HG03571 (cell line): ENCODE measurements around the gene ACTG2.
"Not testable (repeated sequence)": the region's sequence is repeated elsewhere in the genome, so short reads cannot be mapped to it uniquely, and the experiment has no call there.

Experiments used
- ATAC-seq: cut with Tn5 transposase; IDR thresholded peaks from one replicate; pipeline ENCODE4 v1.9.1; 2021; ENCODE audit not compliant: unreplicated experiment

ACTG2 gene

GRCh38 chr2:73931531-73932500, 39.0 kb downstream of the ACTG2 start:
- no peak for ATAC-seq

DNA sequence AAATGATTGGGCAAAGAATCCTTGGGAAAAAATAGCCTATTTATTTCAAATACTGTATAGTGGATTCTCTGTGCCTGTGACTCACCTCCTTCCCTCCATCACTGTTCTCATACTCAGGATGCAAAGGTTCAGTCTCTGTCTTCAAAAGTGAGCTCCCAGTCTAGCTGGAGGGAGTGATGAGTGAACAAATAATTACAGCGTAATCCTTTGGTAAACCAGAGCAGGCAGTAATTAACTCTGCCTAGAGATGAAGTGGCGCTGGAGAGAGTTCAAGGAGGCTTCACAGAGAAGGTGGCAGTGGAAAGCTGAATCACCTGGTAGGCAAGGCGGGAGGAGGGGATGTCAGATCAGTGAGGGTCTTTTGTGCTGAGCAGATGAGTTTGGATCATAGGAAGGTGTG, 40.4 kb downstream of the ACTG2 start:
- no peak for ATAC-seq

DNA sequence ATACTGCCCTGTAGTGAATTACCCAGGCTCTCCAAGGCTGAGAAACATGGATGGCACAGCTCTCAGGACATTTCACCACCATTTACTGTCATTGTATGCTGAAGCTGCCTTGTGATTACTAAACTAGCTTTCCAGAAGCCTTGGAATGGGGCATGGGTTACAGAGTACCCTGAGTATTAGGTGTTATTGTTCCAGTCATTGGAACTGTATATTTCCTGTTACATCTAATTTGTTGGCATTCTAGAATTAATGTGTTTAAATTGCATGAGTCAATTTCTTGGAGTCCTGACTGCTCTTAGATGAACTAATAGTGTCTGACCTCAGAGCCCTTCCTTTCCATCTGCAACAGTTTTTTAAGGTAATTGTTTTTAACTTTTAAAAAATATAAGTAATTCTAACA, 42.8 kb downstream of the ACTG2 start:
- ATAC-seq: no peak

DNA sequence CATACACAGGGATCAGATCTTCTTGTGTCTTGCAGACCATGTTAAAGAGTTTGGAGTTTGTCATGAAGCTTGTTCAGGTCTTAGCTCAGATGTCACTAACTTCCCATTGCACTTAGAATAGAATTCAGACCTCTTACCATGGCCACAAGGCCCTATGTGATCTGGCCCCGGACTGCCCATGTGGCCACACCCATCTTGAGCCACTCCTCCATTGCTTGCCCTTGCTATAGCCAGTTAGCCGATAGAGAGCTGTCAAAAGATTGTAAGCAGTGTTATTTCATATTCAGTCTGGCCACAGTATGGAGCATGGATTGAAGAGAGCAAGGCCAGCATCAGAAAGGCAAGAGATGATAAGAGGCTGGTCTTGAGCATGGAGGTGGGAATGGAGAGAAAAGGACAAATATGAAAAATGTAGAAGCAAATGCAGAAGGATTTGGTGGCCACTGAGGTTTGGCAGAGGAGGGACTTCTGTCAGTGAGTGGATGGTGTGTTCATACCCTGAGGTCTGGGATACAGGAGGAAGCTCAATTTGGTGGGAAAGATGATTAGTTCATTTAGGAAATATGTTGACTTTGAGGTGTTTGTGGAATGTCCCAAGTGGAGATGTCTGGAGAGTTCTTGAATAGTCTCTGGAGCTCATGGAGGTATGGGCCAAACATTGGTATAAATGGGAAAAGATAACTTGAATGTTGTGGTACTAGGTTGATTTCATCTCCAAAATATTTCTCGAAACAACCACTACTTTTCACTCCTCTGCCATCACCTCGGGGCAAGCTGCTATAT, 44.5 kb downstream of the ACTG2 start:
- ATAC-seq: no peak

DNA sequence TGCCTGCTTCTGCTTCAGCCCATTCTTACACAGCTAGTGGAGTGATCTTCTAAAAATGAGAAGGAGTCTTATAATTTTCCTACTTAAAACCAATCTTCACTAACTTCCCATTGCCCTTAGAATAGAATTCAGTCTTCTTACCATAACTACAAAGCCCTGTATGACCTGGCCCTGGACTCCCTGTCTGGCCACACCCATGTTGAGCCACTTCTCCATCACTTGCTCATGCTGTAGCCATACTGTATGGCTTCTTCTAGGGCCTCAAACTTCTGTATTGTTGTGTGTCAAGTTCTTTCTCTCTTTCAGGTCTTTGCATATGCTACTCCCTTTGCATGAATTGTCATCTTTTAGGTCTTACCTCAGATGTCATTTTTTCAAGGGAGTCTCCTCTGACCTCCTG, 45.1 kb downstream of the ACTG2 start:
- ATAC-seq: no peak

DNA sequence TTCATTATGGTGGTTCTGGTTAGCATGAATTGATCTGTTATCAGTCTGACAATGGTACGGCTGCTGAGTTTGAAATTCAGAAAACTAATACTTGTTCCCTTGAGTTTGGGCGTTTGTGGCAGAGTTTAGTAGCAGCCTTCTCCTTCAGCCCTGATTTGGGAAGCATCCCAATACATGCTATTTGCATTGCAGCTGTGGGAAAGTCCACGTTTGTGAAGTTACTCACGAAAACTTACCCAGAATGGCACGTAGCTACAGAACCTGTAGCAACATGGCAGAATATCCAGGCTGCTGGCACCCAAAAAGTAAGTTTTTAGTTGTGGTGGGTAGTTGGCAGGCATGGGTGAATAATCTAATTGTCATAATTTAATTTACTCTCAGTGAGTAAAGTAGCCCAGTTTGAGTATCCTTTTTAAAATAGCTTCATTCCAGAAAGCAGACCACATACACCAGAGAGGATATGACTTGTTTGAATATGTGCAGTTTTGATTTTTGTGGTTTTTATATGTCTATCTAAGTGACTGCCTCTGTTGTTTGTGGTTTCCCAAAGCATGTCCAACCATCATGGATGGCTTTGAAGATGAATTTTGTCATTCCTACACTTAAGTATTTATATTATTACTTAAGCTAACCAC, 46.0 kb downstream of the ACTG2 start:
- no peak for ATAC-seq

DNA sequence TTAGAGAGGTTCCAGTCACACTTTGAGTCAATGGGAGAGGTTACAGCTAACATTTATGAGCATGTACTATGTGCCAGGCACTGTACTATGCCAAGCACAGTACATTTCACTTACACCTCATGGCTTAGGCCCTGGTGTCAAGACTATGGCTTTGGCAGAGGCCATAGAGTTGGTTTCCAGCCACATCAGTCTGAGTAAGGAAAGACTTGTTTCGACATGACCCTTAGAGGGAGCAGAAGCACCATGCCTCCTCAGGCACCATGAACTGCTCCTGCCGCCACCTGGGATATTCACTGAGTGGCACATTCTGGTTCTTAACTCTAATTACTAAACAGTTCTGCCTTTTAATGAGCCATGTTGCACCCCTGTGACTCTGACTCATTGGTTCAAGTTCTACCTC, 46.6 kb downstream of the ACTG2 start:
- ATAC-seq: no peak

GRCh38 chr2:73940066-73940465, 47.3 kb downstream of the ACTG2 start:
- not testable (repeated sequence) for ATAC-seq

DNA sequence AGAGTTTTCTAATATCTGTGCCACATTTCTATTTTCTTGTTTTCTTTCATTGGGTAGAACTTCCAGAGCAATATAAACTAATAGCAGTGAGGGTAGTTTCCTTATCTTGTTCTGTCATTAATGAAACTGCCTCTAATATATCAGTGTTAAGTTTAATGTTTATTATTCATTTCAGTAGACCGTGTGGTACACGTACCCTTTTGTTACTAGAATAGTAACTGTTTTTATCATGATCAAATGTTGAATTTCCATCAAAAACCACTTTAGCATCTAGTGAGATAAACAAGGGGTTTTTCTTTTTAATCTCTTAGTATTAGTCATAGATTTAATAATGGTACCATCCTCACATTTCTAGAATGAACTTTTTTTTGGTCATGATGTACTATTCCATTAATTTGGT, 49.9 kb downstream of the ACTG2 start:
- no peak for ATAC-seq

DNA sequence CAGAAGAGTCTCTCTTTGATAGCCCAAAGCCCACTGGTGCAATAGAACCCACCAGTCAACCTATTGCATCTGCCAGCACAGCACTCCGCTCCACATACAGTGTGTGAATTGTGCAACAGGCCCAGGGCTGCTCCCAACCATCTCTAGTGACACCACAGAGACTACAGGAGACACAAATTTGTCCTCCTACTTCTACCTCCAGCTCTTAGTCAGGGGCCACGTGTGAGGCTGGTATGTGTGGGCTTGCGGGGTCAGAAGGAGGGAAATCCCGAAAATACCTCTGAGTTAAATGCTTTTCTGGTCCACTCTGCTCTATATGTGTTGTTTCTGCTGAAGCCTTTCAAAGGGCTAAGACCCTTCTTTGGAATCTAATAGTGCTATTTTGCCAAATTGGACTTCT, 51.9 kb downstream of the ACTG2 start:
- no peak for ATAC-seq

DNA sequence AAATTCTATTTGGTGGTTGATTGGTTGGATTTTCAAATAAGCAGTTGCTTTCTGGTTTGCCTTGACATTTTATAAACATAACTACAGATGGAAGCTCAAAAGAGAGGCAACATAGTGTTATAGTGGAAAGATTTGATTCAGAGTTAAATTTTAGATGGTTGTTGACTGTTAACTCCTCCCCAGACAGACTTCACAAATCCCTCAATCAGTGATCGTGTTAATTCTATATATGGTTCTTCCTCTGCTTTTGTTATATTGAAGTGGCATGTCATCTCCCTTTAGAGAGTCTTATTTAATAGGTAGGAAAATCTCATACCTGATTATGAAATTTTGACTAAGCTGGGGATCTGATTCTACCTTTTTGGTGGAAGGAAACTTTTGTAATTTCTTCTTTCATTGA, 53.4 kb downstream of the ACTG2 start:
- ATAC-seq: no peak

GRCh38 chr2:73946666-73947065, 53.9 kb downstream of the ACTG2 start:
- ATAC-seq: no peak

DNA sequence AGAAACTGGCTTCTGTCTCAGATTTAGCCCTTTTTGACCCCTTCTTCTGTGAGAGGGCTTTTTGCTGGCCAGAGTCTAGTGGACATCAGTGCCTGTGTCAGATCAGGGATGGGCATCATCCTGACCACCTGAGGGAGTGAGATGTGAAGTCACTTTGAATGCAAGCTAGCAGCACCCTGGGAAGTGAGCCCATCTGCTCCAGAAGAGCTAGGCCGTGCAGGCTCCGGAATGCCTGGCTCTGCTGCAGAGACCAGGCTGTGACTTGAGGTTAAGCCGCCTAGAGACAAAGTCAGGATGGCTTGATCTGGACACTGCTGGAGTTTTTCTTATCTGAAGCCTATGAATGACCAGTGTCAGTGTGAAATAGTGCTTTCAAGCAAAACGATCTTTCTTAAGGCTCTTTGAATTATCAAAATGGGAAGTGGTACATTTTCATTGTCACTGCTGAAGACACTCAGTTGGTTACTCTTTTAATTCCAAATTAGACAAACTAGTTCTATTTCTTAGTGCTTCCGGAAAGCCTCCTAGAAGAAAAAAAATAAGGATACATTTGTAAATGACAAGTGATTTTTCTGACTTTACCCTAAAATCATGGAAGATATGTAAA, 54.7 kb downstream of the ACTG2 start:
- no peak for ATAC-seq

- ATAC-seq: no peak
Observed at GRCh38 chr2:73949802-73950201, 57.0 kb downstream of the ACTG2 start.

DNA sequence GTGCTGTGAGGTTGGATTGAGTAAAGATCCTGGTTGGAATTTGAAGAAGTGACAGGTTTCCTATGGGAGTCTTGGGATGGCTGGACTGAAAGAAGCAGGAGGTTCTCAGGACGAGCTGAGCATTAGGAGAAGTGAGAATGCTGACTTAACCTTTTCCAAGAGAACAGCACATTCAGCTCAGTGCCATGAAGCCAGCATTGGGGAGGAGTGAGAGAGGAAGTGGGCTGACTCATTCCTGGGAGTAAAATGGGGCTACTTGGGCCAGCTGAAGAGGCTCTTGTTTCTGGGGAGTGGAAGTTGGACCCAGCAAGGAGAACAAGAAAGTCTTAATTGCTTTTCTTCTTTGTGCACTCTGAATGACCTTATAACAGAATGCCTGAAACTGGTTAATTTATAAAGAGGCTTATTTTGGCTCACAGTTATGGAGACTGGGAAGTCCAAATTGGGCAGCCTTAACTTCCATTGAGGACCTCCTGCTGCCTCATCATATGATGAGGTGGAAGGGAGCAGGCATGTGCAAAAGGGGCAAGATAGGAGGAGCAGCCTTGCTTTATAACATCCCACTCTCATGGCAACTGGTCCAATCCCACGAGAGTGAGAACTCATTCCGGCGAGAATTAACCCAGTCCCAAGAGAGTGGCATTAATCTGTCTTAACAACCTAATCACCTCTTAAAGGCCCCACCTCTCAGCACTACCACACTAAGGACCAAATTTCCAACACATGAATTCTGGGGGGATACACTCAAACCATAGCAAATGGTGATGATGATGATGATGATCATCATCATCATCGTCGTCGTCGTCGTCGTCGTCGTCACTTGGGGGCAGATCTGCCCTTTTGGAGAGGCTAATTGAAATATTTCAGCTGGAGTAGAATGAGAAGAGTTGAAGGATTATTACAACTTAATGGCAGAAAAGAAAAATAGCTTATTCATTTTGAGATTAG, 60.0 kb downstream of the ACTG2 start:
- ATAC-seq: no peak

- no peak for ATAC-seq
Observed at GRCh38 chr2:73956218-73956865, 63.5 kb downstream of the ACTG2 start.

GRCh38 chr2:73961274-73961673, 68.5 kb downstream of the ACTG2 start:
- ATAC-seq: no peak

- no peak for ATAC-seq
Observed at GRCh38 chr2:73961823-73962615, 69.2 kb downstream of the ACTG2 start.

GRCh38 chr2:73962798-73963197, 70.0 kb downstream of the ACTG2 start:
- no peak for ATAC-seq
